ENCODE measurements around the gene RBM18. TPM values are rescaled to one million over a fixed set of nuclear protein-coding genes. Genes with fewer than 3 reads are reported as not detected.

Gene RBM18
- polyA plus RNA-seq, 1 experiment = 14.7 TPM

- no peak for TF ChIP-seq CTCF (IDR thresholded peaks at IDR 0.05; ENCODE audit: insufficient read depth, low read depth, low read length)
- ChIA-PET POLR2A (no interaction called here), CTCF (interaction anchor here (0.7 to 1.3 kb wide), 3 partner anchors 10 to 67 kb away, joined by 3 to 4 read pairs (median 3); no protein-coding TSS in a partner anchor)
- Histone ChIP-seq H3K27me3 (ENCODE audit: control insufficient read depth, insufficient read depth, low read length) (no peaks in the 10 kb centered on the region), H3K36me3 (ENCODE audit: control insufficient read depth, insufficient read depth, low read length) (no peaks in the 10 kb centered on the region), H3K4me3 (ENCODE audit: low read depth, low read length) (no peak overlapping the region)
- no peak for DNase-seq (ENCODE audit: low read depth)
Observed at GRCh38 chr9:122192261-122192875, 72.3 kb downstream of the RBM18 start.

GRCh38 chr9:122191584-122191983 lies 73.1 kb downstream of the RBM18 start:
- CTCF ChIA-PET = interaction anchor here (1.3 to 1.5 kb wide), 3 partner anchors 11 to 33 kb away, joined by 3 to 4 read pairs (median 4); no protein-coding TSS in a partner anchor
- no peak for TF ChIP-seq CTCF (IDR thresholded peaks at IDR 0.05; ENCODE audit: insufficient read depth, low read depth, low read length)
- Histone ChIP-seq H3K36me3 (ENCODE audit: control insufficient read depth, insufficient read depth, low read length) (no peaks in the 10 kb centered on the region), H3K4me3 (ENCODE audit: low read depth, low read length) (no peak overlapping the region), H3K27me3 (ENCODE audit: control insufficient read depth, insufficient read depth, low read length) (no peaks in the 10 kb centered on the region)
- POLR2A ChIA-PET = no interaction called here
- DNase-seq (ENCODE audit: low read depth) = no peak

GRCh38 chr9:122190597-122191381 lies 73.9 kb downstream of the RBM18 start:
- Histone ChIP-seq H3K27me3 (ENCODE audit: control insufficient read depth, insufficient read depth, low read length) (no peaks in the 10 kb centered on the region), H3K4me3 (ENCODE audit: low read depth, low read length) (no peak overlapping the region), H3K36me3 (ENCODE audit: control insufficient read depth, insufficient read depth, low read length) (no peaks in the 10 kb centered on the region)
- no peak for TF ChIP-seq CTCF (IDR thresholded peaks at IDR 0.05; ENCODE audit: insufficient read depth, low read depth, low read length)
- no peak for DNase-seq (ENCODE audit: low read depth)
- POLR2A ChIA-PET = no interaction called here
- CTCF ChIA-PET = interaction anchor here (1.3 to 1.5 kb wide), 2 partner anchors 10 to 32 kb away, joined by 4 read pairs; no protein-coding TSS in a partner anchor

GRCh38 chr9:122188369-122188768 lies 76.3 kb downstream of the RBM18 start:
- H3K4me3 ChIP-seq (ENCODE audit: low read depth, low read length) = no peak overlapping the region
- CTCF ChIA-PET = interaction anchor here (1.0 kb wide), 1 partner anchor 11 kb away, joined by 3 read pairs; no protein-coding TSS in a partner anchor
- TF ChIP-seq CTCF (IDR thresholded peaks at IDR 0.05; ENCODE audit: insufficient read depth, low read depth, low read length) = no peak
- H3K27me3 ChIP-seq (ENCODE audit: control insufficient read depth, insufficient read depth, low read length) = peaks cover 5% of the 10 kb centered on the region
- no peaks in the 10 kb centered on the region for H3K36me3 ChIP-seq (ENCODE audit: control insufficient read depth, insufficient read depth, low read length)
- POLR2A ChIA-PET = no interaction called here
- no peak for DNase-seq (ENCODE audit: low read depth)

Other genes starting within 250 kb of the RBM18 start
- gene TTLL11, start 171.5 kb downstream of the RBM18 start, polyA plus RNA-seq (2011; rRNA removed) = 5.6 TPM in 2 replicates
- 52.4 and 76.6 TPM in 2 replicates for gene NDUFA8, start 105.1 kb downstream of the RBM18 start, polyA plus RNA-seq (2011; rRNA removed)
- gene MORN5, start 104.9 kb downstream of the RBM18 start, polyA plus RNA-seq (2011; rRNA removed) = not detected in 2 replicates
- not detected in 2 replicates for gene LHX6, start 35.9 kb downstream of the RBM18 start, polyA plus RNA-seq (2011; rRNA removed)
- gene MRRF, start within 50 bp of the RBM18 start, polyA plus RNA-seq (2011; rRNA removed) = 35.1 and 51.2 TPM in 2 replicates
- 72.6 and 102 TPM in 2 replicates for gene PTGS1, start 106.2 kb upstream of the RBM18 start, polyA plus RNA-seq (2011; rRNA removed)
- not detected in 2 replicates for gene OR1J1, start 213.1 kb upstream of the RBM18 start, polyA plus RNA-seq (2011; rRNA removed)
- gene OR1J2, start 246.0 kb upstream of the RBM18 start, polyA plus RNA-seq (2011; rRNA removed) = 0.64 TPM in 2 replicates